K562 (cell line): ENCODE results near the gene PPM1F. TPM values are rescaled to one million over a fixed set of nuclear protein-coding genes. Genes with fewer than 3 reads are reported as not detected.

ENCODE experiments used
- CREB5 ChIP-seq: fragments of 250-450 bp; sonication (Bioruptor Pico); IDR thresholded peaks from 2 replicates; pipeline ENCODE4 v1.5.0; 2020; ENCODE audit warnings: mild to moderate bottlenecking
- DPF2 ChIP-seq: fragments of 450-650 bp; IDR thresholded peaks from 2 replicates; pipeline ENCODE4 v1.6.1; 2016
- HDAC8 ChIP-seq: fragments of 450-650 bp; IDR thresholded peaks from 2 replicates; pipeline ENCODE4 v1.6.1; 2016; ENCODE audit warnings: mild to moderate bottlenecking, missing genetic modification characterization, moderate library complexity, missing compliant biosample characterization
- ID3 ChIP-seq, 2 experiments: fragments of 250-450 bp in 1 of 2; fragments of 450-650 bp in 1 of 2; sonication (Bioruptor Pico) in 1 of 2; IDR thresholded peaks; 2 replicates each; pipeline versions ENCODE4 v1.6.1 to v1.8.0; 2016 to 2021; ENCODE audit warnings: mild to moderate bottlenecking in 2 of 2, moderate library complexity in 2 of 2, missing compliant biosample characterization in 1 of 2, missing genetic modification characterization in 1 of 2
- KAT7 ChIP-seq: sonication (generic); formaldehyde crosslinking; IDR thresholded peaks from 2 replicates; pipeline ENCODE4 v1.8.0; 2022; ENCODE audit warnings: missing genetic modification reagents, mild to moderate bottlenecking, borderline replicate concordance
- MITF ChIP-seq: IDR thresholded peaks from 2 replicates; pipeline ENCODE4 v1.6.1; 2014; ENCODE audit warnings: antibody characterized with exemption
- PTBP1 ChIP-seq: fragments of 200-400 bp; formaldehyde crosslinking; IDR thresholded peaks from 2 replicates; pipeline ENCODE4 v1.6.1; 2017; ENCODE audit warnings: low read depth, low read length
- RCOR1 ChIP-seq, 2 experiments: IDR thresholded peaks; 2 replicates each; pipeline ENCODE4 v1.6.1; 2012; ENCODE audit warnings: low read depth in 2 of 2, low read length in 2 of 2, borderline replicate concordance in 1 of 2, improper control_type of control experiment in 1 of 2
- SIX5 ChIP-seq, 2 experiments: IDR thresholded peaks; 2 replicates each; pipeline ENCODE4 v1.6.1; 2011; ENCODE audit warnings: low read length in 2 of 2, borderline replicate concordance in 1 of 2, low read depth in 1 of 2, mild to moderate bottlenecking in 1 of 2, moderate library complexity in 1 of 2; ENCODE audit not compliant: insufficient read depth in 1 of 2
- TEAD1 ChIP-seq, 2 experiments: fragments of 450-650 bp in 1 of 2; sonication (generic) in 1 of 2; formaldehyde crosslinking; IDR thresholded peaks; 2 replicates each; pipeline versions ENCODE4 v1.4.0 to v1.8.0; 2020 to 2022; ENCODE audit warnings: mild to moderate bottlenecking in 2 of 2, missing genetic modification reagents in 1 of 2
- THAP12 ChIP-seq: fragments of 250-450 bp; sonication (Bioruptor Pico); IDR thresholded peaks from 2 replicates; pipeline ENCODE4 v1.9.0; 2021; ENCODE audit warnings: mild to moderate bottlenecking, inconsistent platforms
- ZEB2 ChIP-seq: fragments of 450-650 bp; IDR thresholded peaks from 2 replicates; pipeline ENCODE4 v1.6.1; 2016
- ZMIZ1 ChIP-seq, 2 experiments: fragments of 150-350 bp in 1 of 2; IDR thresholded peaks; 2 replicates each; pipeline ENCODE4 v1.6.1; 2012 to 2016; ENCODE audit warnings: low read depth in 2 of 2, low read length in 2 of 2, mild to moderate bottlenecking in 1 of 2, moderate library complexity in 1 of 2
- polyA plus RNA-seq, 8 experiments: library from polyadenylated mRNA; depleted of rRNA in 4 of 8; stranded (reverse) in 5 of 8; unstranded in 3 of 8; fragments of >200 nt; fragmentation: Nextera tagmentation in 2 of 8; fragmentation: Illumina TruSeq in 1 of 8; extraction: Ambion mirVana in 2 of 8; extraction: Trizol in 1 of 8; gene quantifications; 2 replicates each; pipeline versions ENCODE4 v1.2.1 to v1.2.3, GENCODE V29; 2011 to 2014; ENCODE audit warnings: inconsistent platforms in 1 of 8, missing spikeins in 1 of 8
- total RNA-seq, 7 experiments: library from RNA; depleted of rRNA in 6 of 7; stranded (reverse); fragments of >200 nt in 6 of 7; fragmentation: Illumina TruSeq in 2 of 7; extraction: Trizol in 2 of 7; gene quantifications; 2 replicates each; pipeline versions ENCODE4 v1.2.1 to v1.2.3, GENCODE V29; 2011 to 2021; ENCODE audit warnings: low replicate concordance in 1 of 7

PPM1F gene
- total and polyA plus RNA-seq, 9 of the 15 experiments (the other 6 are each of a cell fraction or from before 2014, with no cell fraction given): 2.1 to 159 (median 64.0) TPM

- no peak for TF ChIP-seq MITF
- peak in 1 of 2 experiments; percentile 55; a peak in 1 of 4 replicates for TF ChIP-seq ZMIZ1 (IDR thresholded peaks at IDR 0.05; ENCODE audit: low read depth in 2 of 2, low read length in 2 of 2)
- TF ChIP-seq DPF2: peak; percentile 58; the same call in 1 of the 2 replicates
- peak; percentile 64; the same call in 1 of the 2 replicates for TF ChIP-seq THAP12
- TF ChIP-seq TEAD1 (CRISPR knock-in tag; IDR thresholded peaks at IDR 0.05): peak in 1 of 2 experiments; percentile 54; a peak in 1 of 4 replicates
- TF ChIP-seq KAT7 (CRISPR knock-in tag): no peak
- TF ChIP-seq HDAC8 (tag): no peak; the same call in 1 of the 2 replicates
- peak; percentile 35; the same call in 1 of the 2 replicates for TF ChIP-seq ZEB2
- TF ChIP-seq PTBP1: no peak
- 0 out of 2 replicates have a peak, but pooled peaks have one; percentile 46 for TF ChIP-seq ID3 (CRISPR knock-in tag; IDR thresholded peaks at IDR 0.05)
- no peak for TF ChIP-seq ID3 (tag; IDR thresholded peaks at IDR 0.05)
- TF ChIP-seq SIX5 (IDR thresholded peaks at IDR 0.05; ENCODE audit: borderline replicate concordance in 1 of 2, insufficient read depth in 1 of 2, low read depth in 1 of 2, low read length in 2 of 2): 0 out of 4 replicates have a peak, but pooled peaks of 1 of the 2 experiments have one; percentile 14
- no peak for TF ChIP-seq CREB5 (CRISPR knock-in tag)
- TF ChIP-seq RCOR1 (IDR thresholded peaks at IDR 0.05; ENCODE audit: borderline replicate concordance in 1 of 2, low read depth in 2 of 2, low read length in 2 of 2): peak in 1 of 2 experiments; percentile 62; a peak in 1 of 4 replicates
Measured at GRCh38 chr22:21972293-21972779, 19.7 kb upstream of the PPM1F start (continued).
